GM10266 (cell line): Measurements from ENCODE around the gene FLOT2.
A peak's percentile ranks its signal among the peaks of the same experiment; 100 is the strongest.

ENCODE experiments used
- DNase-seq: peaks from one replicate; pipeline ENCODE4 v3.0.0; 2012; ENCODE audit errors: extremely low spot score
- TF ChIP-seq, protein P1 (sequence below): IDR thresholded peaks from 2 replicates; pipeline ENCODE4 v1.5.1; 2012; ENCODE audit warnings: mild to moderate bottlenecking, low read depth; ENCODE audit not compliant: control insufficient read depth, insufficient read depth; ENCODE audit errors: missing control alignments

FLOT2 gene

DNA sequence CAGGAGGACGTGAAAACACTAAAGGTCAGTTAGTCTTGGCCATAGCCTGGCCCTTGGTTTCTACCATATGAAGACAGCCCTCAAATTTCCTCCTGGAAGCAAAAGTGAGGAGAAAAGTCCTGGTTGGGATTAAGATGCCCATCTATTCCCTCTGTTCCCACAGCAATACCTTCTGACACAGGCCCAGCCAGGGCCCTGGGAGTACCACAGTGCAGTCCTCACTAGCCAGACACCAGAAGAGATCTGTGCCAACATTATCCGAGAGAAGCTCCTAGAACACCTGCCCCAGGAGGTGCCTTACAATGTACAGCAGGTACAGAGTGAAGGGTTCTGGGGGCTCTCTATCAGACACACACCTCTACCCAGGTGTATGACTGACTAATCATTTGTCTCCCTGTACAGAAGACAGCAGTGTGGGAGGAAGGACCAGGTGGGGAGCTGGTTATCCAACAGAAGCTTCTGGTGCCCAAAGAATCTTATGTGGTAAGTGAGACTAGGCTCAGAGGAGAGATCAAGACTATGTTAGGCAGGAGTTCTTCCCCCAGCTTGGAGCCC, 38.7 kb downstream of the FLOT2 start:
- TF ChIP-seq, protein P1, sequence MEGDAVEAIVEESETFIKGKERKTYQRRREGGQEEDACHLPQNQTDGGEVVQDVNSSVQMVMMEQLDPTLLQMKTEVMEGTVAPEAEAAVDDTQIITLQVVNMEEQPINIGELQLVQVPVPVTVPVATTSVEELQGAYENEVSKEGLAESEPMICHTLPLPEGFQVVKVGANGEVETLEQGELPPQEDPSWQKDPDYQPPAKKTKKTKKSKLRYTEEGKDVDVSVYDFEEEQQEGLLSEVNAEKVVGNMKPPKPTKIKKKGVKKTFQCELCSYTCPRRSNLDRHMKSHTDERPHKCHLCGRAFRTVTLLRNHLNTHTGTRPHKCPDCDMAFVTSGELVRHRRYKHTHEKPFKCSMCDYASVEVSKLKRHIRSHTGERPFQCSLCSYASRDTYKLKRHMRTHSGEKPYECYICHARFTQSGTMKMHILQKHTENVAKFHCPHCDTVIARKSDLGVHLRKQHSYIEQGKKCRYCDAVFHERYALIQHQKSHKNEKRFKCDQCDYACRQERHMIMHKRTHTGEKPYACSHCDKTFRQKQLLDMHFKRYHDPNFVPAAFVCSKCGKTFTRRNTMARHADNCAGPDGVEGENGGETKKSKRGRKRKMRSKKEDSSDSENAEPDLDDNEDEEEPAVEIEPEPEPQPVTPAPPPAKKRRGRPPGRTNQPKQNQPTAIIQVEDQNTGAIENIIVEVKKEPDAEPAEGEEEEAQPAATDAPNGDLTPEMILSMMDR: no peak

DNA sequence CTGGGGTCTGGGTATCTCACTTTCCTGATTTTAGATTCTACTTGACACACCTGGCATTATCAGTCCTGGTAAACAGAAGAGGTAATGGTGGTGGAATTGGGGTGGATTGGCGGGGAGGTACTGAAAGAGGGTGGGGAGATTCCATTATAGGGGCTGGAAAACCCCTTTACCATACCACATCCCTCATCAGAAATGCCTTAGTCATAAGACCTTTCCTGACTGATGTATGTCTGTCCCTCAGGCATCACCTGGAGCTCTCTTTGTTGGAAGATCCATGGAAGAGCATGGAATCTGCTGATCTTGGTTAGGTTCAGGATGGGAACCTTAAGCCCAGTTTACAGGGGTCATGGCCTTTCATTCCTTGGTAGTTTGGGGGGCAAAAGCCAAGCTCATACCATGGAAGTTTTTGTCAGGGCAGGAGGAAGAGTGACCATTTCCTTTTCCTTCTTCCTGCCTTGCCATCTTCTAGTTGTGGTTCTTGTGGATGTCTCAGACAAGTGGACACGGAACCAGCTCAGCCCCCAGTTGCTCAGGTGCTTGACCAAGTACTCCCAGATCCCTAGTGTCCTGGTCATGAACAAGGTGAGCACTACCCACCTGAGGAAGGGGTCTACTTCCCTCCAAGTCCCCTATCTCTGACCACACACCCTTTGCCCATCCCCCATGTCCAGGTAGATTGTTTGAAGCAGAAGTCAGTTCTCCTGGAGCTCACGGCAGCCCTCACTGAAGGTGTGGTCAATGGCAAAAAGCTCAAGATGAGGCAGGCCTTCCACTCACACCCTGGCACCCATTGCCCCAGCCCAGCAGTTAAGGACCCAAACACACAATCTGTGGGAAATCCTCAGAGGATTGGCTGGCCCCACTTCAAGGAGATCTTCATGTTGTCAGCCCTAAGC, 39.4 kb downstream of the FLOT2 start:
- TF ChIP-seq, protein P1: no peak
- DNase-seq: no peak

More for the DNA sequence above, 38.7 kb downstream of the FLOT2 start:
- DNase-seq: no peak

DNA sequence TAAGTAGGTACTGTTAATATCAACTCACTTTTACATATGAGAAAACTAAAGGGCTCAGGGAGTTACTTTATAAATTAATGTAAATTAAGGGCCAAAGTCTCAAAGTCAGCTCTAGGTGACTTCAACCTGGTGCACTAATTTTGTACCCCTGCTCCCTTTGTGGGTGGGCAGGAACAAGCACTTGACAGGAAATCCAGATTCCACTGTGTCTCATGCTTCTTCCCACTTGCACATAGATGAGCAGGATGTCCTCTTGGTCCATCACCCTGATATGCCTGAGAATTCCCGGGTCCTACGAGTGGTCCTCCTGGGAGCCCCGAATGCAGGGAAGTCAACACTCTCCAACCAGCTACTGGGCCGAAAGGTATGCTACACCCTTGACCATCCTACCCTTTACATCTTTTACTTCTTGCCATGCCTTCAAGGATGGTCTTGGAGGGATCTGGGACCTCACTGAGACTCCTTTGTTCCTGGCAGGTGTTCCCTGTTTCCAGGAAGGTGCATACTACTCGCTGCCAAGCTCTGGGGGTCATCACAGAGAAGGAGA, 41.4 kb downstream of the FLOT2 start:
- DNase-seq: no peak
- TF ChIP-seq, protein P1: no peak

DNA sequence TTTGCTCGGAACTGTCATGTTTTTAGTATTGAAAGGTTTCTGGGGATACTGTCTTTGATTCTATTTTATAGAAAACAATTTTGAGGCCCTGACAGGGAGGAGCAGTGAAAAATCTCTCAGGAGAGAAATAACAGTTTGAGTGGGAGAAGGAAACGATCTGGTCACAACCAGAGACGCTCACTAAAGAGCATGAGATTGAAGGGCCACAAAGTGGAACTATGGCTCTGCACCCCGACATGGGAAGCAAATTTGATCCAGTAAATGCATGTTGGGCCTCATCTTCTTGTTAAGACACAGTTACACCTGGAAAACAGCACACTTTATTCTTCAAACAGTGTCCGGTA, 42.2 kb downstream of the FLOT2 start:
- TF ChIP-seq, protein P1: no peak
- DNase-seq: no peak

DNA sequence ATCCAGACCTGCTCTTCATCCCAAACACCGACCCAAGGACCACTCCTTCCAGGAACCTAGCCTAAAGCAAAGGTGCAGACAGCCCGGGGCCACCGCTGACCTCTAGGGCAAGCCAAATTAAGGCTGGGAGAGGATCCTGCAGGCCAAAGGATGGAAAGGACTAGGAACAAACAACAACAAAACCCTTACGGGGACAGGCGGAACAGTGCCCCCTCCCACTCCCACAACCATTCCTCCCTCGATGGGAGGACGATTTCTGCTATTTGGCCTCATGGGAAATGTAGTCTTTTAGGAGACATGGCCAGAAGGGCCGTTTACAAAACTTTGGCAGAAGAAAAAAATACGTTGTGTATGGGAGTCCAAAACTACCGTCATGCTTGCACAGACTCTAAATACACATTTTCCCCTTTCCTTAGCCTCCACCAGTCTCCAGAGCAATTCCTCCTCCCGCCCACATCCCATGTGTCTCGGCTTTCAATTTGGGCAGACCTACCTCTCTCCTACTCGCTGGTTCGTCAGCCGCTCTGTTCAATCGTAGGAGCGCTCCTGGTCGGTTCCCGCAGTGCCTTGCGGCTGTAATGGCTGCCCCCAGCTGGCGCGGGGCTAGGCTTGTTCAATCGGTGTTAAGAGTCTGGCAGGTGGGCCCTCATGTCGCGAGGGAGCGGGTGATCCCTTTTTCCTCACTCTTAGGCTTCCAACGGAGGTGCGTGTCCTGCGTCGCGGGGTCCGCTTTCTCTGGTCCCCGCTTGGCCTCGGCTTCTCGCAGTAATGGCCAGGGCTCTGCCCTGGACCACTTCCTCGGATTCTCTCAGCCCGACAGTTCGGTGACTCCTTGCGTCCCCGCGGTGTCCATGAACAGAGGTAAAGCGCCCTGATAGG, 42.8 kb downstream of the FLOT2 start, which contains the start of gene ERAL1:
ERAL1 (plus strand) TSS at position 560 of the 879 bp plus-strand sequence; CDS start at position 579, 19 bp downstream.
- TF ChIP-seq, protein P1: no peak
- peak; percentile 85 for DNase-seq

DNA sequence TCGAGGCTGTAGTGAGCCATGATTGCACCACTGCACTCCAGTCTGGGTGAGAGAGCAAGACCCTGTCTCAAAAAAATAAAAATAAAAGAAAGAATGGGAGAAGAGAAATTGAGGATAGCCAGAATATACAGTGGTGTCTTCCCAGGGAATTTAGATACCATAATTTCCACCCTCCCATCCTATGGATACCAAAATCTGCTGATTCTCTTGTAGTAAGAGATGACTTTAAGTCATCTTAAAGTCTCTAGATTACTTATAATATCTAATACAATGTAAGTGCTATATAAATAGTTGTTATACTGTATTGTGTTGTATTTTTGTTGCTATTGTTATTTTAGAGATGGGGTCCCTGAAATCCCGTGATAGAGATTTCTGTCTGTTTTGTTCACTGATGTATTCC, 44.2 kb downstream of the FLOT2 start:
- TF ChIP-seq, protein P1: no peak
- DNase-seq: no peak

DNA sequence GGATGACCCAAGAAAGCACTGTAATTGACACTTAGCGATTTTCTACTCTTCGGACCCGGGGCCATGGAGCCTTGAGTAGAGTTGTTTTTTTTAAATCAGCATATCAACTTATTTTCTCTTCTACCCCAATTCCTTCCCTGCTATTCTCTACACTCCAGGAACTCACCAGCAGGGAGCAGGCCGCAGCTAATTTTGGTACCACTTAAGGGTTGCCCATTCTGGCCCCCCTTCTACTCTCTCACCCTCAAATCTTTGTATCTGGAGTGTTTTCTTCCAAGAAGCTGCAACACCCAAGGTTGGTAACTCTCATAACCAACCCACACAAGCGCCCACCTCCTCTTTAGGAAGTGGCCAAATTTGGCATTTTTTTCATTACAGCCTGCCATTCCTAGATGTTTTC, 48.3 kb downstream of the FLOT2 start:
- no peak for DNase-seq
- TF ChIP-seq, protein P1: peak; percentile 17
